T-cell (primary cell): ENCODE data around the gene TTC33. TPM values are rescaled to one million over a fixed set of nuclear protein-coding genes. Genes with fewer than 3 reads are reported as not detected.

Experiments
- ATAC-seq, 4 experiments: fragments of 200-7000 bp in 3 of 4; fragments of 150-1000 bp in 1 of 4; cut with Tn5 transposase; replicated peaks in 1 of 4; 1 replicate in 3 of 4; 2 replicates in 1 of 4; pipeline ENCODE4 v1.10.0; 2021; ENCODE audit warnings: moderate library complexity in 3 of 4, mild to moderate bottlenecking in 2 of 4, moderate number of reproducible peaks in 1 of 4
- CTCF ChIA-PET, 2 donors: fragments of 300-600 bp; sonication (Branson Sonifier 250); formaldehyde crosslinking; loops; one replicate each; lab custom pipeline; 2022; ENCODE audit warnings: antibody characterized with exemption in 2 of 2; lab: Charles Lee
- POLR2A ChIA-PET, 2 donors: fragments of 300-600 bp; sonication (Branson Sonifier 250); formaldehyde crosslinking; loops; one replicate each; lab custom pipeline; 2022; ENCODE audit warnings: antibody characterized with exemption in 2 of 2; lab: Charles Lee
- DNase-seq, 35 experiments: peaks; one replicate each; pipeline versions ENCODE4 v3.0.0 to v3.0.0-alpha.2; 2013 to 2023
- H3K27ac ChIP-seq: one replicate; pipeline ENCODE4 v1.5.1; 2013; ENCODE audit warnings: low read length
- H3K27me3 ChIP-seq, 2 experiments: replicated peaks in 1 of 2; 1 replicate in 1 of 2; 2 replicates in 1 of 2; pipeline versions ENCODE4 v1.6.1 to v1.7.0; 2013; ENCODE audit warnings: low read length in 1 of 2, mixed read lengths in 1 of 2; ENCODE audit not compliant: control insufficient read depth in 2 of 2, insufficient read depth in 2 of 2; ENCODE audit errors: extremely low read depth in 1 of 2
- H3K36me3 ChIP-seq, 2 donors: 1 replicate in 1 of 2; 2 replicates in 1 of 2; pipeline versions ENCODE4 v1.6.1 to v1.7.0; 2013; ENCODE audit warnings: low read length in 1 of 2; ENCODE audit not compliant: control insufficient read depth in 2 of 2, insufficient read depth in 1 of 2; ENCODE audit errors: extremely low read depth in 1 of 2
- H3K4me1 ChIP-seq, 2 experiments: 1 replicate in 1 of 2; 2 replicates in 1 of 2; pipeline versions ENCODE4 v1.6.1 to v1.7.0; 2013; ENCODE audit warnings: low read length in 2 of 2, mixed read lengths in 1 of 2; ENCODE audit not compliant: insufficient read depth in 2 of 2, control insufficient read depth in 1 of 2; ENCODE audit errors: extremely low read depth in 1 of 2
- H3K4me3 ChIP-seq, 2 donors: 1 replicate in 1 of 2; 2 replicates in 1 of 2; pipeline versions ENCODE4 v1.5.1 to v1.7.0; 2013; ENCODE audit warnings: mild to moderate bottlenecking in 2 of 2, low read length in 1 of 2, moderate library complexity in 1 of 2; ENCODE audit not compliant: control insufficient read depth in 1 of 2; ENCODE audit errors: extremely low read depth in 1 of 2
- H3K9me3 ChIP-seq: 2 replicates; pipeline ENCODE4 v1.7.0; 2013
- H3K27ac Mint-ChIP-seq, 2 donors: one replicate each; pipeline ENCODE4 v1.8.0; 2020 to 2021; ENCODE audit warnings: mild to moderate bottlenecking in 2 of 2, mixed read lengths in 2 of 2
- H3K27me3 Mint-ChIP-seq, 2 donors: one replicate each; pipeline ENCODE4 v1.8.0; 2021 to 2022; ENCODE audit warnings: mixed read lengths in 2 of 2
- H3K36me3 Mint-ChIP-seq: one replicate; pipeline ENCODE4 v1.8.0; 2021; ENCODE audit warnings: mixed read lengths
- H3K4me1 Mint-ChIP-seq, 3 donors: one replicate each; pipeline ENCODE4 v1.8.0; 2020 to 2022; ENCODE audit warnings: mixed read lengths in 3 of 3, mild to moderate bottlenecking in 1 of 3
- H3K4me3 Mint-ChIP-seq, 3 donors: one replicate each; pipeline ENCODE4 v1.8.0; 2020 to 2022; ENCODE audit warnings: mild to moderate bottlenecking in 3 of 3, mixed read lengths in 3 of 3, moderate library complexity in 3 of 3
- H3K9me3 Mint-ChIP-seq, 3 donors: one replicate each; pipeline ENCODE4 v1.8.0; 2020 to 2022; ENCODE audit warnings: mixed read lengths in 3 of 3
- WGBS: methylation state at CpG from one replicate; pipeline ENCODE4 v1.1.5; 2013; ENCODE audit warnings: missing lambda C conversion rate; ENCODE audit not compliant: insufficient coverage; 5-methylcytosine and 5-hydroxymethylcytosine counted together
- total RNA-seq, 35 experiments: library from RNA in 6 of 35; stranded (reverse) in 6 of 35; fragments of 120-200 nt in 1 of 35; gene quantifications; one replicate each; pipeline versions ENCODE4 v1.2.1 to v1.2.4 and lab custom pipeline; 2013 to 2026

The TTC33 gene
- total RNA-seq, 5 donors from 2014 or later (not counting 1 experiment from before 2014, with no cell fraction given) = 8.3 to 15.4 (median 13.6) TPM

DNA sequence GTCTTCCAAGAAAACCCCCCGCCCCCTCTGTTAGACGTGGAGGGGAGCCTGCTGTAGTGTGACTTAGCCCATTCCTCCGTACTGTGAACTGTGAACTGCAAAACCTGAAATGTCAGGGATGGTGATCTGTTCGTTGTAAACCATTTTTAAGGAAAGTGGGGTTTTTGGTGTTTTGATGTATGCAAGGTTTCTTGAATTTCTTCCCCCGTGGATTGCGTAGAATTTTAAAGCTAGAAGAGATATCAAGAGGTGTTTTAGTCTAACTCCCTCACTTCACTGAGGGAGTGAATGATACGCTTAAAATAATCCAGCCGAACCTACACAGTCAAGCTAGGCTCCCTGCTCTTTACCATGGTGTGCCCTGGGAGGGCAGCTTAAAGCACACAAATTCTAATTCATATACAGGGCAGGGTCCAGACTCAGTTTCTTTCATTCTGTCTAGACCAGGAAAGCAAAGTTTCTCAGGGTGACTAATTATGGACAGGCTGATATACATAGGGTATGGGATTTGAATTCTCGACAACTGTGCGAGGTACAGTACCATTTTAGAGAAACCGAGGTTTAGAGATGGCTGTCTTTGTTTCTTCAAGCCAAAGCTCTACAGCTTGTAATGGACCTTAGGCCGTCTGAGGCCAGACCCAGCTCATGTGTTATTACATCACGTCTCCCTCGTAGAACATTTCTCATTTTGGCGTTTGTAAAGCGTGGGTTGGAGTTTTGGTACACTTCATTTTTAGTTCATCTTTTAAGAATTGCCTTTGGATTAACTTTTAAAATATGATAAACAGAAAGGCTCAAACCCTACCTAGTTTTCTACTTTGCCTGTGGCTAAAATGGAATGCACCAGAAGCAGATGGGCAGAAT, 73.4 kb downstream of the TTC33 start:
- H3K27me3 ChIP-seq = no peaks in the 10 kb centered on the region
- 0% methylated on average over 4 of the region's 16 CpGs for WGBS
- CTCF ChIA-PET = interaction anchor here (0.6 to 0.7 kb wide), 3 partner anchors 29 to 630 kb away, joined by 3 to 4 read pairs (median 3); no protein-coding TSS in a partner anchor
- no peak for ATAC-seq
- no peaks in the 10 kb centered on the region for H3K9me3 ChIP-seq
- Mint-ChIP-seq H3K36me3 (peaks cover 42% of the 10 kb centered on the region), H3K27ac (peak overlapping the region; percentile 98 to 99), H3K27me3 (no peaks in the 10 kb centered on the region), H3K4me3 (peak overlapping the region; percentile 92 to 100 (median 99)), H3K4me1 (peaks cover 49 to 82% (median 61%) of the 10 kb centered on the region in 3 donors), H3K9me3 (no peaks in the 10 kb centered on the region)
- POLR2A ChIA-PET = interaction anchor here (0.5 to 5.2 kb wide), 6 partner anchors 11 to 293 kb away, joined by 3 to 52 read pairs (median 4); no protein-coding TSS in a partner anchor
- peaks cover 15 to 35% of the 10 kb centered on the region in 2 experiments for H3K4me1 ChIP-seq
- peaks cover 0 to 26% of the 10 kb centered on the region in 2 donors for H3K36me3 ChIP-seq
- peak overlapping the region; percentile 96 for H3K27ac ChIP-seq
- H3K4me3 ChIP-seq = peak overlapping the region; percentile 80 to 90
- DNase-seq = no peak

GRCh38 chr5:40681363-40682153, 74.2 kb downstream of the TTC33 start:
- H3K36me3 Mint-ChIP-seq = peaks cover 39% of the 10 kb centered on the region
- Histone ChIP-seq H3K27ac (peak overlapping the region; percentile 96), H3K36me3 (peaks cover 0 to 22% of the 10 kb centered on the region in 2 donors), H3K4me3 (peak overlapping the region; percentile 80 to 90), H3K27me3 (no peaks in the 10 kb centered on the region), H3K9me3 (no peaks in the 10 kb centered on the region), H3K4me1 (peaks cover 13 to 43% of the 10 kb centered on the region in 2 experiments)
- under 1% methylated on average over 63 of the region's 67 CpGs for WGBS
- DNase-seq (peak in 24 of 35 experiments; percentile 8 to 56 (median 33)), ATAC-seq (peak in 1 of 4 experiments; percentile 1)
- H3K27ac Mint-ChIP-seq = peak overlapping the region; percentile 98 to 99
- POLR2A ChIA-PET = interaction anchor here (0.5 to 5.2 kb wide), 9 partner anchors 12 to 293 kb away, joined by 3 to 52 read pairs (median 5); no protein-coding TSS in a partner anchor
- CTCF ChIA-PET = interaction anchor here (0.6 to 1.2 kb wide), 3 partner anchors 11 to 630 kb away, joined by 3 to 6 read pairs (median 3); no protein-coding TSS in a partner anchor
- H3K27me3 Mint-ChIP-seq = no peaks in the 10 kb centered on the region
- peak overlapping the region; percentile 92 to 100 (median 99) for H3K4me3 Mint-ChIP-seq
- H3K9me3 Mint-ChIP-seq = no peaks in the 10 kb centered on the region
- peaks cover 51 to 82% (median 63%) of the 10 kb centered on the region in 3 donors for H3K4me1 Mint-ChIP-seq

DNA sequence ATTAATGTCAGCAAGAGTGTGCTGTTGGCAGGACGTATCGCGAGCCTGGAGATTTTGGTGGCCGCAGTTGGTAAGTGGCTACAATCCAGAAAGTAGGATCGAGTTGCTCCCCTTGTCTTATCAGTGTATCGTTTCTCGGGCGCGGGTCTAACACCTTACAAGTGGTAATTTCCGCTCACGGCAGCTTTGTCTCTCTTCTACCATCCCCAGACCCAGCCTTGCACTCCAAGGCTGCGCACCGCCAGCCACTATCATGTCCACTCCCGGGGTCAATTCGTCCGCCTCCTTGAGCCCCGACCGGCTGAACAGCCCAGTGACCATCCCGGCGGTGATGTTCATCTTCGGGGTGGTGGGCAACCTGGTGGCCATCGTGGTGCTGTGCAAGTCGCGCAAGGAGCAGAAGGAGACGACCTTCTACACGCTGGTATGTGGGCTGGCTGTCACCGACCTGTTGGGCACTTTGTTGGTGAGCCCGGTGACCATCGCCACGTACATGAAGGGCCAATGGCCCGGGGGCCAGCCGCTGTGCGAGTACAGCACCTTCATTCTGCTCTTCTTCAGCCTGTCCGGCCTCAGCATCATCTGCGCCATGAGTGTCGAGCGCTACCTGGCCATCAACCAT, 74.9 kb downstream of the TTC33 start:
- DNase-seq = peak in 34 of 35 experiments; percentile 22 to 71 (median 49)
- peak in 1 of 4 experiments; percentile 13 for ATAC-seq
- WGBS = 1% methylated on average over 32 of the region's 37 CpGs
- Mint-ChIP-seq H3K9me3 (no peaks in the 10 kb centered on the region), H3K4me3 (peak overlapping the region; percentile 92 to 100 (median 99)), H3K4me1 (peaks cover 51 to 82% (median 63%) of the 10 kb centered on the region in 3 donors), H3K27ac (peak overlapping the region; percentile 98 to 99), H3K36me3 (peaks cover 33% of the 10 kb centered on the region), H3K27me3 (no peaks in the 10 kb centered on the region)
- ChIA-PET CTCF (interaction anchor here (1.2 to 1.5 kb wide), 3 partner anchors 11 to 244 kb away, joined by 3 to 6 read pairs (median 4); no protein-coding TSS in a partner anchor), POLR2A (interaction anchor here (0.6 to 2.9 kb wide), 6 partner anchors 27 to 275 kb away, joined by 3 to 25 read pairs (median 6); no protein-coding TSS in a partner anchor)
- Histone ChIP-seq H3K4me1 (peaks cover 18 to 44% of the 10 kb centered on the region in 2 experiments), H3K36me3 (peaks cover 0 to 20% of the 10 kb centered on the region in 2 donors), H3K4me3 (peak overlapping the region; percentile 80 to 90), H3K27ac (peak overlapping the region; percentile 96), H3K9me3 (no peaks in the 10 kb centered on the region), H3K27me3 (no peaks in the 10 kb centered on the region)

DNA sequence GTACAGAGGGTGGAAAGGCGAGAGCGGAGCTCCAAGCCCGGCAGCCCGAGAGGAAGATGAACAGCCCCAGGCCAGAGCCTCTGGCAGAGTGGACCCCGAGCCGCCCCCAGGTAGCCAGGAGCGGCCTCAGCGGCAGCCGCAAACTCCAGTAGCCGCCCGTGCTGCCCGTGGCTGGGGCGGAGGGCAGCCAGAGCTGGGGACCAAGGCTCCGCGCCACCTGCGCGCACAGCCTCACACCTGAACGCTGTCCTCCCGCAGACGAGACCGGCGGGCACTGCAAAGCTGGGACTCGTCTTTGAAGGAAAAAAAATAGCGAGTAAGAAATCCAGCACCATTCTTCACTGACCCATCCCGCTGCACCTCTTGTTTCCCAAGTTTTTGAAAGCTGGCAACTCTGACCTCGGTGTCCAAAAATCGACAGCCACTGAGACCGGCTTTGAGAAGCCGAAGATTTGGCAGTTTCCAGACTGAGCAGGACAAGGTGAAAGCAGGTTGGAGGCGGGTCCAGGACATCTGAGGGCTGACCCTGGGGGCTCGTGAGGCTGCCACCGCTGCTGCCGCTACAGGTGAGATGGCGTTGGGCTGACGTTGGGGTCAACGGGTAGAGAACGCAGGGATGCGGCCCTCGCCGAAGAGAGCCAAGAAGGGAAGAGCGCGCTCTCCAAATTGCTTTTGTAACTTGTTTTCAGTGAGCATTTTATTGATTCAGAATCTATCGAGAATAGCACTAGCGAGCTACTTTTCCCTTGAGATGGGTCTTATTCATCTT, 75.7 kb downstream of the TTC33 start, which contains the start of gene PTGER4:
PTGER4 (plus strand) TSS at position 3 of the 769 bp plus-strand sequence. CDS start 1,079 bp downstream, outside the sequence.
- Mint-ChIP-seq H3K9me3 (no peaks in the 10 kb centered on the region), H3K27ac (peak within 1 kb of the TSS; percentile 98 to 99), H3K27me3 (no peaks in the 10 kb centered on the region), H3K36me3 (peaks cover 25% of the 10 kb centered on the region), H3K4me3 (peak within 1 kb of the TSS; percentile 92 to 100 (median 99)), H3K4me1 (peaks cover 51 to 82% (median 62%) of the 10 kb centered on the region in 3 donors)
- ChIA-PET POLR2A (interaction anchor here (0.6 to 2.9 kb wide), 10 partner anchors 10 to 454 kb away, joined by 3 to 25 read pairs (median 4); no protein-coding TSS in a partner anchor), CTCF (interaction anchor here (0.6 to 1.5 kb wide), 5 partner anchors 10 to 274 kb away, joined by 3 to 6 read pairs (median 4); no protein-coding TSS in a partner anchor)
- H3K4me1 ChIP-seq = peaks cover 26 to 45% of the 10 kb centered on the region in 2 experiments
- under 1% methylated on average over 44 of the region's 44 CpGs for WGBS
- DNase-seq (peak in 16 of 35 experiments; percentile 8 to 50 (median 30)), ATAC-seq (peak; percentile 11 to 28 (median 15))
- H3K9me3 ChIP-seq = no peaks in the 10 kb centered on the region
- H3K27ac ChIP-seq = peak within 1 kb of the TSS; percentile 96
- no peaks in the 10 kb centered on the region for H3K27me3 ChIP-seq
- H3K4me3 ChIP-seq = peak within 1 kb of the TSS; percentile 90 to 95
- H3K36me3 ChIP-seq = peaks cover 0 to 13% of the 10 kb centered on the region in 2 donors
